Stimulated activated CD4-positive, alpha-beta T cell treated with anti-CD3 and anti-CD28 coated beads, Interleukin-12 subunit alpha, Interleukin-12 subunit beta, amount 100 ng/mL, for 4 hours (primary cell): ENCODE data around the gene MAPKAPK2.

ENCODE experiments used
- DNase-seq: peaks from one replicate; pipeline ENCODE4 v3.0.0-alpha.2; 2020

MAPKAPK2 gene

DNA sequence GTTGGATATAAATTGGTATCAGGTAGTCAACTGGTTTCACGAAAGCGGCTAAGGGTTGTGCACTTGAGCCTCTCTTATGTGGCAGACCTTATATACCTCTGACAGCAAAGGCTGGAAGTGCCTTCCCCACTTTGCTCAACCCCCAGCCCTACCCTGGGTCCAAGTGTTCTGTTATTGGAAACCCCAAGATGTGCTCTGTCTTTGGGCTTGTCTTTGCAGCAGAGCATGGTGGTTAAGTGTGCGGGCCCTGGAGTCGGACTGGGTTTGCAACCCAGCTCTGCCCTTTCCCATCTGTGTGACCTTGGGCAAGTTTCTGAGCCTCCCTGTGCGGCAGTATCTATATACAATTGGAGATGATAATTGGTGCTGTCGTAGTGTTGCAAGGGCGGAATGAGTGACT is 98.8 kb downstream of the MAPKAPK2 start:
- DNase-seq, result no peak
